ENCODE data around the gene CAMKV.

Gene CAMKV

DNA sequence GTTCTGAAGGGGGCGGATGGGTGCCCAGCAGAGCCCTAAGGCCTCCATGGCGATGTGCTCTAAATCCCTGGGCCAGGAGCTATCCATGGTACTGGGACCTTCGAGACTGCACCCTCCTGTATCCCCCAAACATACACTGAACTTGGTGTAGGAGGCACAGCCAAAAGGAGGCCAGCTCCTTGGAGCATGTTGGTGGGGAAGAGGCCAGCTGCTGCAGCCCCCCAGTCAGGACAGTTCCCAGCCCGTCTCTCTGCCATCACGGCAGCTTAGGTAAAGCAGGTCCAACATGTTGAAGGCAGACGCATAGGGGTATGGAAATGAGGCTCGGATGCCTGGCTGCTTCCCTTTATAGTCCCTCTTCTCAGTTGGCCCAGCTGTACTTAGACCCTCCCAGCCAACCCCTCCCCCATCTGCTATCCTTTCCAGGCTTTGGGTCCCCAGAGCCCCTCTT, 1.8 kb downstream of the CAMKV start:
- H3K23ac ChIP-seq (ENCODE audit: low read length): no peak overlapping the region
- H2BK5ac ChIP-seq (ENCODE audit: low read length): no peak overlapping the region
- H3K27me3 ChIP-seq (ENCODE audit: insufficient read depth, low read length, poor library complexity): no peaks in the 10 kb centered on the region
- H3K9ac ChIP-seq (ENCODE audit: low read length): no peak overlapping the region
- H2BK120ac ChIP-seq (ENCODE audit: low read depth, low read length): no peak overlapping the region
- no peaks in the 10 kb centered on the region for H3K36me3 ChIP-seq (ENCODE audit: control insufficient read depth, insufficient read depth, low read length)
- peaks cover 4% of the 10 kb centered on the region for H3K4me1 ChIP-seq (ENCODE audit: control insufficient read depth, low read depth, low read length)
- no peak overlapping the region for H3K4ac ChIP-seq (ENCODE audit: low read depth, low read length)
- H4K8ac ChIP-seq (ENCODE audit: low read depth, low read length): no peak overlapping the region
- H3K18ac ChIP-seq (ENCODE audit: low read length): no peak overlapping the region
- no peak overlapping the region for H3K4me2 ChIP-seq (ENCODE audit: low read length)
- H2BK15ac ChIP-seq (replicated peaks; ENCODE audit: low read depth): no peak overlapping the region
- H3K79me2 ChIP-seq (ENCODE audit: control insufficient read depth, insufficient read depth, low read length): no peaks in the 10 kb centered on the region
- no peak overlapping the region for H3K4me3 ChIP-seq (ENCODE audit: low read length)
- peak; percentile 85 for DNase-seq
- no peak overlapping the region for H4K5ac ChIP-seq (ENCODE audit: low read length)
- H3K79me1 ChIP-seq (ENCODE audit: low read length): no peaks in the 10 kb centered on the region
- no peak overlapping the region for H2AK5ac ChIP-seq (ENCODE audit: low read length)
- H3K56ac ChIP-seq (ENCODE audit: low read length): no peak overlapping the region
- no CpG with 5 or more reads among the region's 7 CpGs for WGBS (ENCODE audit: extremely low coverage, insufficient coverage, low lambda C conversion rate)
- no peak overlapping the region for H3K27ac ChIP-seq (ENCODE audit: low read depth, low read length)

DNA sequence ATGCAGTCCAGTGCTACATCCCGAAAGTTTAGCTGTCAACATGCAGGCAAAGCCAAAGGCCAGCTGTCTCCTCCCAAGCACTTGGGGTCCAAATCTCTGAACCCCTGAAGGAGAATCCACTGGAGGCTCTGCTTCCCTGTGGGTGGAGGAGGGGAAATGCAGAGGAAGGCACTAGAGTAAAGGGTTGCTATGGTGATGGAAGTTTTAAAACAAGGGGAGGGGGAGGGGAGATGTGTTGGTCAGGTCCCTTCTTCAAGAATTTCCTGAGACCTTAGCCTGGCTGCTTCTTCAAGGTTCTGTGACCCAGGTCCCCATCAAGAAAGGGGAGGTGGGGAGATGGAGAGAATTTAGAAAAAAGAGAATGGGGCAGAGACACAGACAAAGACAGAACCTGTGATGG, 2.3 kb downstream of the CAMKV start:
- no CpG with 5 or more reads among the region's 1 CpG for WGBS (ENCODE audit: extremely low coverage, insufficient coverage, low lambda C conversion rate)
- H3K27ac ChIP-seq (ENCODE audit: low read depth, low read length): no peak overlapping the region
- peaks cover 4% of the 10 kb centered on the region for H3K4me1 ChIP-seq (ENCODE audit: control insufficient read depth, low read depth, low read length)

DNA sequence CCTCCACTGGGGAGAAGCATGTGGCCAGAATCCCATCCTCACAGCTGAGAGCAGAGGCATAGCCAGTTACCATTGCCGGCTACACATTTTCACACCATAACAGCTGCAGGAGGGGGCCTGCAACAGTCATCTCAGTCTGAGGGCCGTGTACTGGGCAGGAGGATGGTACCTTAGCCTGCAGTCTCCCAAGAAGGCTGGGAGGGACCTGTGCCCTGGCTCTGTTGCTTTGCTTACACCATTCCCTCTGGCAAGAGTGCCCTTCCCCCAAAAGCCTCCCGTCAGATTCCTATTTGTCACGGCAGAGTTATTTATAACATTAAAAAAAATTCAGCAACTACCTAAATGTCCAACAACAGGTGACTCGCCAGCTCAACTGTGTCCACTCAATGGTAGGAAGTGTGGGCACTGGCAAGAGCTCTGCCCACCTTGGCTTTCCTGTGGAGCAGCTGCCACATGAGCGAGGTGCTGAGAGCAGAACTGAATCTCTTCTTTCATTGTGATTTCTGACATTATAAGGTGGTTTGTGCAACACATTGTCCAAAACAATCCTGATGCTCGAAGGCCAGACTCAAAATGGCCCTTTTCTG, 4.4 kb downstream of the CAMKV start:
- Histone ChIP-seq H3K79me1 (ENCODE audit: low read length) (no peaks in the 10 kb centered on the region), H2BK120ac (ENCODE audit: low read depth, low read length) (no peak overlapping the region), H2BK15ac (replicated peaks; ENCODE audit: low read depth) (no peak overlapping the region), H4K5ac (ENCODE audit: low read length) (no peak overlapping the region), H3K79me2 (ENCODE audit: control insufficient read depth, insufficient read depth, low read length) (no peaks in the 10 kb centered on the region), H3K9ac (ENCODE audit: low read length) (no peak overlapping the region), H4K8ac (ENCODE audit: low read depth, low read length) (no peak overlapping the region), H3K4me1 (ENCODE audit: control insufficient read depth, low read depth, low read length) (peaks cover 4% of the 10 kb centered on the region), H3K27me3 (ENCODE audit: insufficient read depth, low read length, poor library complexity) (no peaks in the 10 kb centered on the region), H3K4me2 (ENCODE audit: low read length) (no peak overlapping the region), H3K4me3 (ENCODE audit: low read length) (no peak overlapping the region), H3K27ac (ENCODE audit: low read depth, low read length) (no peak overlapping the region), H2AK5ac (ENCODE audit: low read length) (no peak overlapping the region), H2BK5ac (ENCODE audit: low read length) (no peak overlapping the region), H3K18ac (ENCODE audit: low read length) (no peak overlapping the region), H3K56ac (ENCODE audit: low read length) (no peak overlapping the region), H3K36me3 (ENCODE audit: control insufficient read depth, insufficient read depth, low read length) (no peaks in the 10 kb centered on the region), H3K4ac (ENCODE audit: low read depth, low read length) (no peak overlapping the region), H3K23ac (ENCODE audit: low read length) (no peak overlapping the region)
- DNase-seq: no peak
- no CpG with 5 or more reads among the region's 7 CpGs for WGBS (ENCODE audit: extremely low coverage, insufficient coverage, low lambda C conversion rate)

More for the DNA sequence above, 2.3 kb downstream of the CAMKV start:
- Histone ChIP-seq H4K8ac (ENCODE audit: low read depth, low read length) (no peak overlapping the region), H3K79me1 (ENCODE audit: low read length) (no peaks in the 10 kb centered on the region), H2AK5ac (ENCODE audit: low read length) (no peak overlapping the region), H2BK15ac (replicated peaks; ENCODE audit: low read depth) (no peak overlapping the region), H2BK5ac (ENCODE audit: low read length) (no peak overlapping the region), H3K9ac (ENCODE audit: low read length) (no peak overlapping the region), H3K79me2 (ENCODE audit: control insufficient read depth, insufficient read depth, low read length) (no peaks in the 10 kb centered on the region), H3K23ac (ENCODE audit: low read length) (no peak overlapping the region), H2BK120ac (ENCODE audit: low read depth, low read length) (no peak overlapping the region), H3K4me3 (ENCODE audit: low read length) (no peak overlapping the region), H3K56ac (ENCODE audit: low read length) (no peak overlapping the region), H3K18ac (ENCODE audit: low read length) (no peak overlapping the region), H3K4ac (ENCODE audit: low read depth, low read length) (no peak overlapping the region), H3K4me2 (ENCODE audit: low read length) (no peak overlapping the region), H3K36me3 (ENCODE audit: control insufficient read depth, insufficient read depth, low read length) (no peaks in the 10 kb centered on the region), H4K5ac (ENCODE audit: low read length) (no peak overlapping the region), H3K27me3 (ENCODE audit: insufficient read depth, low read length, poor library complexity) (no peaks in the 10 kb centered on the region)
- peak; percentile 45 for DNase-seq

DNA sequence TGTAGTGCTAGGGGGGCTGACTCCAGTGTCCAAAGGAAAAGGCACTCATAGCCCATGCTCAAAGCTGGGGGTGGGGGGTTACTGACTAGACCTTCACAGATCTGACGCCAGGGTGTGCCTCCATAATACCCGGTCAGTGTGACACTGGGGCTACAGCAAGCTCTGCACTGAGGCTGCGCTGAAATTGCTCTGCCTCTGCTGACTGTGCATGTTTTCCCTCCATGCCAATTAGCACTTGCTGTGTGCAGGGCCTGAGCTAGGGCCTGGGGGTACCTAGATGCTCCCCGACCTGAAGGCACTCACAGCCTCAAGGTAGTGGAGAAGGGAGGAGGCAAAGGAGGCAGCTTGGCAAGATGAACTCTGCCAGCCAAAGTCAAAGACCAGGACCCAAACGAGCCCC, 5.2 kb downstream of the CAMKV start:
- no peak overlapping the region for H2AK5ac ChIP-seq (ENCODE audit: low read length)
- no peak overlapping the region for H3K9ac ChIP-seq (ENCODE audit: low read length)
- no peak overlapping the region for H3K4me3 ChIP-seq (ENCODE audit: low read length)
- H3K23ac ChIP-seq (ENCODE audit: low read length): no peak overlapping the region
- H2BK120ac ChIP-seq (ENCODE audit: low read depth, low read length): no peak overlapping the region
- H4K8ac ChIP-seq (ENCODE audit: low read depth, low read length): no peak overlapping the region
- no peaks in the 10 kb centered on the region for H3K79me2 ChIP-seq (ENCODE audit: control insufficient read depth, insufficient read depth, low read length)
- no peak for DNase-seq
- WGBS (ENCODE audit: extremely low coverage, insufficient coverage, low lambda C conversion rate): no CpG with 5 or more reads among the region's 5 CpGs
- no peaks in the 10 kb centered on the region for H3K27me3 ChIP-seq (ENCODE audit: insufficient read depth, low read length, poor library complexity)
- no peak overlapping the region for H3K18ac ChIP-seq (ENCODE audit: low read length)
- H4K5ac ChIP-seq (ENCODE audit: low read length): no peak overlapping the region
- no peak overlapping the region for H2BK5ac ChIP-seq (ENCODE audit: low read length)
- H3K4me2 ChIP-seq (ENCODE audit: low read length): no peak overlapping the region
- no peak overlapping the region for H3K56ac ChIP-seq (ENCODE audit: low read length)
- H3K36me3 ChIP-seq (ENCODE audit: control insufficient read depth, insufficient read depth, low read length): no peaks in the 10 kb centered on the region
- no peak overlapping the region for H3K27ac ChIP-seq (ENCODE audit: low read depth, low read length)
- peaks cover 4% of the 10 kb centered on the region for H3K4me1 ChIP-seq (ENCODE audit: control insufficient read depth, low read depth, low read length)
- H3K4ac ChIP-seq (ENCODE audit: low read depth, low read length): no peak overlapping the region
- H3K79me1 ChIP-seq (ENCODE audit: low read length): no peaks in the 10 kb centered on the region
- no peak overlapping the region for H2BK15ac ChIP-seq (replicated peaks; ENCODE audit: low read depth)

DNA sequence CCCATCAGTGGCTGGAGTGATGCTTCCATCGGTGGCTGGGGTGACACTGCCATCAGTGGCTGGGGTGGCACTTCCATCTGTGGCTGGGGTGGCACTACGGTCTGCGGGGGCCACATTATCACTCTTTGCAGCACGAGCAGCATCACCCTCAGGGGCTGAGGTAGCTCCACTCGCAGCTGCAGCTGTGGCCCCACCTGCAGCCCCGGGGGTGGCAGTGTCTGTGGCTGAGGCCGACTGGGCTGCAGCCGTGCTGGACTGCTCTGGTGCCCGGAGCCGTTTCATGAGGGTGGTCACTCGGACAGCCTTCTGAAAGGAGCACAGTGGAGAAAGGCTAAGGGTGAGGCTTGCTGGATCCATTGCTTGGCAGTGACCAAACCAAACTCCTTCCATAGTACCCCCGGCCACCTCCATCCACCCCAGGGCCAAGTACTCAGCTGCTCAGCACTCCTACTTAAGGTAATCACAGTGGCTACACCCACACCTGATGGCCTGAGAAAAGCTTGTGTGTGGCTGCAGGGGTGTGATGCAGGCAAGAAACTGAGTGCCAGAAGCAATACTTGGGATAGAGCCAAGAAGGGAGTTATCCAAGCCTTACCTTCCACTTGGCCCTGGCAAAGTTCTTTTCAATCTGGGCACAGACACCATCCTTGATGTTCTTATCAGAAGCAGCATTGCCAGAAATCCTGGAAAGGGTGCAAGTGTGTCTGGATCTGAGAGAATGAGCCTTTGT, 10.0 kb downstream of the CAMKV start:
- H3K4me1 ChIP-seq (ENCODE audit: control insufficient read depth, low read depth, low read length): peaks cover 3% of the 10 kb centered on the region
- no peak overlapping the region for H3K4me2 ChIP-seq (ENCODE audit: low read length)
- no peak overlapping the region for H2BK5ac ChIP-seq (ENCODE audit: low read length)
- H3K79me2 ChIP-seq (ENCODE audit: control insufficient read depth, insufficient read depth, low read length): peaks cover 4% of the 10 kb centered on the region
- no peak overlapping the region for H3K9ac ChIP-seq (ENCODE audit: low read length)
- no CpG with 5 or more reads among the region's 12 CpGs for WGBS (ENCODE audit: extremely low coverage, insufficient coverage, low lambda C conversion rate)
- H3K27me3 ChIP-seq (ENCODE audit: insufficient read depth, low read length, poor library complexity): no peaks in the 10 kb centered on the region
- peaks cover 4% of the 10 kb centered on the region for H3K79me1 ChIP-seq (ENCODE audit: low read length)
- no peak overlapping the region for H3K27ac ChIP-seq (ENCODE audit: low read depth, low read length)
- H2AK5ac ChIP-seq (ENCODE audit: low read length): no peak overlapping the region
- H4K5ac ChIP-seq (ENCODE audit: low read length): no peak overlapping the region
- H3K36me3 ChIP-seq (ENCODE audit: control insufficient read depth, insufficient read depth, low read length): no peaks in the 10 kb centered on the region
- H2BK15ac ChIP-seq (replicated peaks; ENCODE audit: low read depth): no peak overlapping the region
- H2BK120ac ChIP-seq (ENCODE audit: low read depth, low read length): no peak overlapping the region
- H3K4me3 ChIP-seq (ENCODE audit: low read length): no peak overlapping the region
- no peak overlapping the region for H3K4ac ChIP-seq (ENCODE audit: low read depth, low read length)
- H4K8ac ChIP-seq (ENCODE audit: low read depth, low read length): no peak overlapping the region
- H3K18ac ChIP-seq (ENCODE audit: low read length): no peak overlapping the region
- H3K23ac ChIP-seq (ENCODE audit: low read length): no peak overlapping the region
- DNase-seq: no peak
- no peak overlapping the region for H3K56ac ChIP-seq (ENCODE audit: low read length)
